Activated T-helper 2 cell treated with anti-CD3 and anti-CD28 coated beads, Interferon-gamma antibody, Interleukin-2, Interleukin-4, amounts not matched to agents 10 μg/mL and 5 μg/mL and 100 μg/mL, durations not matched to agents 14 hours and 24 hours and 36 hours (primary cell): ENCODE data around the gene FOXO1. TPM values are rescaled to one million over a fixed set of nuclear protein-coding genes. Genes with fewer than 3 reads are reported as not detected.

Source experiments
- DNase-seq: peaks from one replicate; pipeline ENCODE4 v3.0.0; 2021; ENCODE audit warnings: low spot score
- H3K27ac Mint-ChIP-seq: one replicate; pipeline ENCODE4 v1.8.0; 2021; ENCODE audit warnings: mixed read lengths
- H3K27me3 Mint-ChIP-seq: one replicate; pipeline ENCODE4 v1.8.0; 2021; ENCODE audit warnings: low read depth, mixed read lengths
- H3K36me3 Mint-ChIP-seq: one replicate; pipeline ENCODE4 v1.8.0; 2021; ENCODE audit warnings: low read depth, mixed read lengths
- H3K4me1 Mint-ChIP-seq: one replicate; pipeline ENCODE4 v1.8.0; 2021; ENCODE audit warnings: low read depth, mixed read lengths
- H3K4me3 Mint-ChIP-seq: one replicate; pipeline ENCODE4 v1.8.0; 2021; ENCODE audit warnings: low read depth, mild to moderate bottlenecking, moderate library complexity, mixed read lengths
- H3K9me3 Mint-ChIP-seq: one replicate; pipeline ENCODE4 v1.8.0; 2021; ENCODE audit warnings: mixed read lengths
- intact Hi-C: fragments of 100-400 bp; cut with micrococcal nuclease; formaldehyde crosslinking; loops from one replicate; pipeline ENCODE4 v1.15.1; 2023
- total RNA-seq: library from RNA; stranded (reverse); gene quantifications from 2 replicates; pipeline ENCODE4 v1.2.3, GENCODE V29; 2022

The FOXO1 gene
- total RNA-seq, 1 donor from 2014 or later: 38.3 TPM

DNA sequence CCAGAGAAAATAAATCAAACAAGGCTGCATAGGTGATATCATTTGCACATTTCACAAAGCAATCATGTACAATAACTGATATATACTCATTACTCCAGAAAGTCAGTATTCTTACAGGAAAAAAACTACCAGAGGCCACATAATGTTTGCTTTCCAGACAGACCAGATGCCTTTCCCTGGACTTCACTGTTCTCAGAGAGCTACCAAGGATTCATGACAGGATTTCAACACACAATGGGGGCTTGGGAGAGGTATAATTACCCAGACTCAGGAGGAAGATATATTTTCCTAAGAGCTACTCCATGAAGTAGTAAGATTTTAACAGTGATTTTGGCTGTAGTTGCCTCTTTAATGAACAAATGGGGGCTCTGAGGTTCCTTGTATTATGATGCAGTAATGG lies 110.0 kb downstream of the FOXO1 start:
- H3K4me1 Mint-ChIP-seq: peaks cover 7% of the 10 kb centered on the region
- H3K36me3 Mint-ChIP-seq: peaks cover 60% of the 10 kb centered on the region
- no peaks in the 10 kb centered on the region for H3K27me3 Mint-ChIP-seq
- no peak overlapping the region for H3K4me3 Mint-ChIP-seq
- H3K27ac Mint-ChIP-seq: no peak overlapping the region
- no peak for DNase-seq
- H3K9me3 Mint-ChIP-seq: no peaks in the 10 kb centered on the region
- intact Hi-C loops: no loop called here

DNA sequence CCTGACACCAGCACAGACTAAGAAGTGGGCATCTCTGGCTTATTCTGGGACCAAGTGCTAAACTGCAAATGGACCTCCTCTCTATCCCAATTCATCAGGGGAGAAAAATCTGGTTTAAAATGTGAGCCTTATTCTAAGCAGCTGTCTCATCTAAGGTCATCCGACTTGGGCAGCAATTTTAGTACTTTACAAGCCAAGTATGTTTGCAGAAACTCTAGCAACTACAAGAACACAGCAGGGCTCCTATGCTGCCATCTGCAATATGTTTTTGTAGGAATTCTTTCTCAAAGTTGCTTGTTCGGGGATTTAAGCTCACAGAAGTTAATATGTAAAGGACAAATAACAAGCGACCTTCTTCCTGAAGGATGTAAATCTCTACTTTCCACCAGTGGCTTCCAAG lies 113.1 kb downstream of the FOXO1 start:
- intact Hi-C loops: no loop called here
- Mint-ChIP-seq H3K9me3 (no peaks in the 10 kb centered on the region), H3K27me3 (no peaks in the 10 kb centered on the region), H3K36me3 (peaks cover 30% of the 10 kb centered on the region), H3K4me3 (no peak overlapping the region), H3K27ac (no peak overlapping the region), H3K4me1 (peaks cover 5% of the 10 kb centered on the region)
- no peak for DNase-seq

DNA sequence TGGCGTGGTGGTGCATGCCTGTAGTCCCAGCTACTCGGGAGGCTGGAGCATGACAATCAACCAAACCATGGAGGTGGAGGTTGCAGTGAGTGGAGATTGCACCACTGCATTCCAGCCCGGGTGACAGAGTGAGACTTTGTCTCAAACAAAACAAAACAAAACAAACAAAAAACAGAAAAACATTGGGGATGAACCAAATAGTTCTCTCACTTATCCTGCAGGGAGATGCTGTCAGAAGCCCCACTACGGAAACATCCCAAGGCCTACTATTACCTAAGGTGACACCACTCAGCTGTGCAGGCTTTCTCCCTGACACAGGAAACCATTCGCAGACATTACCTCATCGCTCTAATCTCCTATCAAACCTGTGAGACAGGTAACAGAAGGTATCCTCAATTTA lies 113.5 kb downstream of the FOXO1 start:
- Mint-ChIP-seq H3K9me3 (no peaks in the 10 kb centered on the region), H3K36me3 (peaks cover 27% of the 10 kb centered on the region), H3K27ac (no peak overlapping the region), H3K27me3 (no peaks in the 10 kb centered on the region), H3K4me3 (no peak overlapping the region), H3K4me1 (peaks cover 5% of the 10 kb centered on the region)
- DNase-seq: no peak
- intact Hi-C loops: no loop called here

DNA sequence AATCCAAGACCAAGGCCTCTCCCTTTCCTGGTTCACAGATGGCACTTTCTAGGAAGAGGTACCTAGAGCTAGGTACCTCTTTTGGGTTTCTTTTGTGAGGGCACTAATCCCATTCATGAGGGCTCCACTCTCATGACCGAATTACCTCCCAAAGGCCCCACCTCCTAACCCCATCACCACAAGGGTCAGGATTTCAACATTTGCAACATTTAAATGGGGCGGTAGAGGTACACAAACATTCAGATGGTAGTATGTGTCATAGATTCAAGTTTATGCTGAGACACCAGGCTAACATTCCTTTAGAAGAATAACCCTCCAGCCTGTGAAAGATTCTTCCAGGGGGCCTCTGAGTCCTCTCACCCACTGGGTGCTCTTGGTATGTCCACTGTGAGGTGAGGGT lies 116.3 kb downstream of the FOXO1 start:
- DNase-seq: no peak
- H3K36me3 Mint-ChIP-seq: peaks cover 3% of the 10 kb centered on the region
- H3K4me1 Mint-ChIP-seq: peaks cover 5% of the 10 kb centered on the region
- H3K9me3 Mint-ChIP-seq: no peaks in the 10 kb centered on the region
- intact Hi-C loops: no loop called here
- H3K27me3 Mint-ChIP-seq: no peaks in the 10 kb centered on the region
- H3K4me3 Mint-ChIP-seq: no peak overlapping the region
- H3K27ac Mint-ChIP-seq: no peak overlapping the region

DNA sequence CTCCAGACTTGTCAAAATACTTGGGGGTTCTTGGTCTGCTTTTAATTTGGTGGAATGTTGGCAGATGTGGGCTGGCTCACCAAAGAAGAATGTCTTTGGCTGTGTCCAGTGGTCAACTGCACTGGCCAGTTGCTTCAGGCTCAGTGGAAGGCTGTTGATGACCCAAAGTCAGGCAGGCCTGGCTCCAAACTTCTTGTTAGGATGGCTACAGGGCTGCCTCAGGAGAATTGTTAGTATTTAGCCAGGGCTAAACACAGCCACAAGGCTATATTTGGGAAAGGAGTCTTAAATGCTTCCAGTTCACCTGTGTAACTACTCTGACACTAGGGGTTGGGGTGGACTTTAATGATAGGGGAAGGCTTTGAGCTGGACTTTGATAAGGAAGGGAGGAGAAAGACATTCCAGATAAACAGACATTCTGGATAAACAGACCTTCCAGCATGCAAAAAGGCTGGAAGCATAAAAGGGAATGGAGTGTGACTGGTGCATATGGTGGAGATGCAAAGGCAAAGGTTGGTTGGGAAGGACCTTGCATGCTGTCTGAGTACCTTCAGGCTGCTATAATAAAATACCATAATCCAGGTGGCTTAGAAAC lies 116.8 kb downstream of the FOXO1 start:
- H3K27ac Mint-ChIP-seq: no peak overlapping the region
- intact Hi-C loops: no loop called here
- H3K4me3 Mint-ChIP-seq: no peak overlapping the region
- no peak for DNase-seq
- H3K36me3 Mint-ChIP-seq: no peaks in the 10 kb centered on the region
- peaks cover 5% of the 10 kb centered on the region for H3K4me1 Mint-ChIP-seq
- H3K27me3 Mint-ChIP-seq: no peaks in the 10 kb centered on the region
- no peaks in the 10 kb centered on the region for H3K9me3 Mint-ChIP-seq

DNA sequence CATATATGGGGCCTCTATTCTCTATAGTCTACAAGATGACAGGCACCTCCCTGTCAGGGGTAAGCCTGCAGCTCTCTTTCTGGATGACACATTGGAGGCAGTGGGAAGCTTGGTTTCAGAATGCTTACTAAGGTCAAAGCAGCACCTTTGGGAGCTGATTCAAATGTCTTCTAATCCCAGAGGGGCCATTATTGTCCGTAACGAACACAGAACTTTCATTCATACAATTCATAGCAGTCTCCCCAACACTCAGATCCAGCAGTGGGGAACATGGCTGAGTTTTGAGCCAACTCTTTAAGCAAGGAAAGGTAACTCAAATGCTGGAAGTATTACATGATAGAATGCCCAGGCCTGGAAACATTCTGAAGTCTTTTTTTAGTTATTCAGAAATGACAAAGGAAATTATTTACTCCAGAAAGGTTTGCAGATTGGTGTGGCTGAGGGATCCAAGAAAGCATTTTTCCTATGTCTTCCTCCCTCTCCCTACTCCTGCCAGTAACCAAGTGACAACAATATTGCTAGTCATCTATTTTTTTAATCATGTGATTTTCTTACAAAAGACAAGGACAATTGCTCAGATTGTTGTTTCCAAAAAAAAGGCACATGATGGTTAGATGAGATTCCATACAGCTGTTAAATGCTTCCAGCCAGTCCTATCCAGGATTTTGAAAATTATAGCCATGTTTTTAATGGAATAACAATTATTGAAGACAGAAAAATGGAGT lies 118.7 kb downstream of the FOXO1 start:
- Mint-ChIP-seq H3K4me3 (no peak overlapping the region), H3K4me1 (peaks cover 5% of the 10 kb centered on the region), H3K36me3 (no peaks in the 10 kb centered on the region), H3K27me3 (no peaks in the 10 kb centered on the region), H3K9me3 (no peaks in the 10 kb centered on the region), H3K27ac (no peak overlapping the region)
- DNase-seq: no peak
- intact Hi-C loops: no loop called here

DNA sequence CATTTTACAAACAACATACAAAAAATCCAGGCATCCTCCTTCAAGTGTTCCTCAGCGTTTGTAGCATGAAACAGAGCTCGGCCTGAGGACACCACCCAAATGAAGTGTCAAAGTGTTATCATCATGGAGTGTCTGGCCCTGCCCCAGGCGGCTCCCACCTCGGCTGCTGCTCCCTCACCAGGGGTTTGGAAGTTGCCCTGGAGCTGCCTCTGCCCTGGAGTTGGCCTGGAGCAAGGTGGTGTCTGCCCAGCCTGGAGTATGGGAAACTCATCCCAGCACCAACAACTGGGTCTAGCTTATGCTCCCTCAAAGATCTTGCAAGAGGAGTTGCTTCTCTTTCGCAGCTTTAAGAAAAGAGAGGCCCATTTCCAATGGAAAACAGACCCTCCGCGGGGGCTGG lies 120.4 kb downstream of the FOXO1 start:
- no peak overlapping the region for H3K27ac Mint-ChIP-seq

DNA sequence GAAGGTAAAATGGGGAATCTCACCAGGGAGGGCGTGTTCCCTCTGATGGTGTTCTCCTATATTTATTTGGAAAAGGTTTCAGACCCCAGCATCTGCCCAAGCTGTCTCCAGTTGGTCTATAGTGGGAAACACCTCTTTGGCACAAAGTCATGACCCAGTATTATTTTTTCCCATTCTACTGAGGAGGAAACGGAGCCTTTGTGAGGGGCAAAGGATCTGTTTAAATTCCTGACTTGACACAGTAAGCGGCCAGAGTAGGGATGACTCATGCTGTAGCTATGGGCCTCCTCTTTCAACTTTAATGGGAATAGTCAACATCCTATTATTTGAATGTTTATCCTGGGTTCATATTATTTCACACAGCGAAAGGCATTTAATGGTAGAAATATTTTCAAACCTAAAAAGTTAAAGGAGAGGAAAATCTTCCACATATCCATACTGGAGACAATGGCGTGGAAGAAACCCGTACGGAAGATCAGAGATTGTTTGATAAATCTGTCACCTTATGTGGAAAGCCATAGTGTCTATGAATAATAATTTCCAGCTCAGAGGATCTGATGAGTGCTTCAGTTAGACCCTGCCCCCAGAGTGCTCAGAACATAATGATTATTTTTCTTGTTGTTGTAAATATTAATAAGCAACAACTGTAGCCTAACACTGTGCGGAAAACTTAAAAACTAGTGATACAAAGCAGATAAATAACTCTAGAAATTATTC lies 126.0 kb downstream of the FOXO1 start:
- intact Hi-C loops: no loop called here

More for the DNA sequence above, 120.4 kb downstream of the FOXO1 start:
- DNase-seq: no peak
- Mint-ChIP-seq H3K4me1 (peaks cover 5% of the 10 kb centered on the region), H3K9me3 (no peaks in the 10 kb centered on the region), H3K36me3 (no peaks in the 10 kb centered on the region), H3K27me3 (no peaks in the 10 kb centered on the region), H3K4me3 (no peak overlapping the region)
- intact Hi-C loops: no loop called here

DNA sequence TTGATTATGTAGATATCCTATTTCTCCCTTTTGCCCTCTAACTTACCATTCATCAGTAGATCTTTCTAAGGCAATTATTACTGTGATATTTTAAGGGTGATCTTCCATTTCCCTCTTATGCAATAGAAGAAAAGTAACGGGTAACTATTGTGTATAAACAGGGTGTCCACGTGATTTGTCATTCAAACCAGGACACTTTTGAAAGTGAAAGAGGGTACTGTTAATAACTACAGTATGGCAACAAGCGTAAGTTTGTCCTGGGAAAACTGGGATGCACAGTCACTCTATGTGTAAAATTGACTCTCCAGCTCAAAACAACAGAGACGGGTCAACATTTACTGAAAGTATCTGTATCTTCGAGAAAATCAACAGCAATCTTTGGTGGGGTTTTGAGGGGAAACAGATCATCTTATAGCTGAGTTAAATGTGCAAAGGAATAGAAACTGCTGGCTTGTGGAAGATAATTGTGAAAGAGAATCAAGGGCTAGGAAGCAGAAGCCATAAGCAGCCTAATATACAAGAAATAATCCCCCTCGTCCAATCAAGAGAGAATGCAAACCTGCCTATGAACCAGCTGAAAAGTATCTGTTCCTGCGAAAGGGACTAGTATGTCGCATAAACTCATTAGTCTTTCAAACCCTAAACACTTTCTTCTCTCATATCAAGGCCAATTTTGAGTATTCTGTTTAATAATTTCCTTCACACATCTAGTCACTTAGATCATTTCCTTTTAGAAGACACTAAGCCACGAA lies 126.7 kb downstream of the FOXO1 start:
- Mint-ChIP-seq H3K27ac (no peak overlapping the region), H3K36me3 (no peaks in the 10 kb centered on the region), H3K27me3 (no peaks in the 10 kb centered on the region), H3K4me3 (no peak overlapping the region), H3K9me3 (no peaks in the 10 kb centered on the region), H3K4me1 (peaks cover 1% of the 10 kb centered on the region)
- intact Hi-C loops: no loop called here
- DNase-seq: no peak

More for the DNA sequence above, 126.0 kb downstream of the FOXO1 start:
- no peak for DNase-seq
- Mint-ChIP-seq H3K36me3 (no peaks in the 10 kb centered on the region), H3K4me1 (peaks cover 1% of the 10 kb centered on the region), H3K4me3 (no peak overlapping the region), H3K27me3 (no peaks in the 10 kb centered on the region), H3K9me3 (no peaks in the 10 kb centered on the region), H3K27ac (no peak overlapping the region)

DNA sequence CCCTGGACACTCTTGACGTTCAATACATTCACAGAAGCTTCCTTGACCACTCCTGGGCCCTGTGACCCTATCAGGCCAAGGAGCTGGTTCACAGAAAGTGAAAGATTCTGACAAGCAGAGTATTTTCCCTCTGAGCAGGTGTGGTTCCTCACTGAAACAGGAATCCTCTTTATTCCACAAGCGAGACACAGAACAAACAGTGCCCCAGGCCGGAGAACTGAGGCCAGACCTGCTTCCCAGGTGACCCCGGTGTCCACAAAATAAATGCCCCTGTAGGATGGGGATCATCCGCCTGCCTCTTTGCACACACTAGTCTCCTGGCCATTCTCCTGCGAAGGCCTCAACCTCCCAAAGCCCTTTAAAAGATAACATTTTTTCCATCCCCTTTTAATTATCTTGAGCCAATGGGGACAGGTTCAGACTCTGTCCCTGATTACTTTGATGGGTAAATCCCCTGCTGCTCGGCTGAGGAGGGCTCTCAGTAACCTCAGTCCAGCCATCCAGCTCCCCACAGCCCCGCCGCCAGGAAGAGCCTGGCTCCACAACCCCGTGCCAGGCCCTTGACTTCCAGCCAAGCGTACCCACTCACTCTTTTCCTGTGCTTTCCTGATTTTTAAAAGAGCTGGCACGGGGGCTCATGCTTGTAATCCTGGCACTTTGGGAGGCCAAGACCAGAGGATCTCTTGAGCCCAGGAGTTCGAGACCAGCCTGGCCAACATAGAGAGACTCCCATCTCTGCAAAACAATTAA lies 129.1 kb downstream of the FOXO1 start:
- Mint-ChIP-seq H3K9me3 (no peaks in the 10 kb centered on the region), H3K27ac (no peak overlapping the region), H3K36me3 (no peaks in the 10 kb centered on the region), H3K4me3 (no peak overlapping the region), H3K27me3 (no peaks in the 10 kb centered on the region), H3K4me1 (peaks cover 2% of the 10 kb centered on the region)
- no peak for DNase-seq
- intact Hi-C loops: no loop called here

DNA sequence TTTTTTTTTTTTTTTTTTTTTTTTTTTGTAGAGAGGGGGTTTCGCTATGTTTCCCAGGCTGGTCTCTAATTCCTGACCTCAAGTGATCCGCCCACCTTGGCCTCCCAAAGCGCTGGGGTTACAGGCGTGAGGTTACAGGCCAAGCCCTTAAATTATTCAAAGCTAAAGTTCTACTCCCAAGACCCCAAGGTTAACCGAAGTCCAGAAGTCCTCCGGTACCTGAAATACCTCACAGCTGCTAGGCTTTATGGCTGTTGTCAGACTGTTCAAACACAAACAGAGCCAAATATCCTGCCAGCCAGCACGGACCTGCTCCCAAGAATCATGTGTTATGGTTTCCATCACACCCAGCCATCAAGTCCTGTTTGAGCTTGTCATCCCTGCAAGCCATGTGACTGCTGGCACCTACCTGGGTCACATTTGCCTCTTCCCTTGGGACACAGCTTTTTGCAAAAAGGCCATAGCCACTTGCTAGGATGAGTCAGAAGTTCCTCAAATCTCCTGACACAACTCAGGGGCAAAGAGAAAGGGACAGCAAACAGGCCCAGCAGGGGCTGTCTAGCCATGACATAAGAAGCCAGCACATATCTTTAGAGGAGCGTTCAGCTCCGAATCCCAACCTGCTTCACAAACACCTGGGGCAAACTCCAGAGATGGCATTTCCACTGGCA lies 129.9 kb downstream of the FOXO1 start:
- Mint-ChIP-seq H3K9me3 (no peaks in the 10 kb centered on the region), H3K4me1 (peaks cover 4% of the 10 kb centered on the region), H3K27ac (no peak overlapping the region), H3K4me3 (no peak overlapping the region), H3K36me3 (no peaks in the 10 kb centered on the region), H3K27me3 (no peaks in the 10 kb centered on the region)
- intact Hi-C loops: no loop called here
- DNase-seq: no peak

DNA sequence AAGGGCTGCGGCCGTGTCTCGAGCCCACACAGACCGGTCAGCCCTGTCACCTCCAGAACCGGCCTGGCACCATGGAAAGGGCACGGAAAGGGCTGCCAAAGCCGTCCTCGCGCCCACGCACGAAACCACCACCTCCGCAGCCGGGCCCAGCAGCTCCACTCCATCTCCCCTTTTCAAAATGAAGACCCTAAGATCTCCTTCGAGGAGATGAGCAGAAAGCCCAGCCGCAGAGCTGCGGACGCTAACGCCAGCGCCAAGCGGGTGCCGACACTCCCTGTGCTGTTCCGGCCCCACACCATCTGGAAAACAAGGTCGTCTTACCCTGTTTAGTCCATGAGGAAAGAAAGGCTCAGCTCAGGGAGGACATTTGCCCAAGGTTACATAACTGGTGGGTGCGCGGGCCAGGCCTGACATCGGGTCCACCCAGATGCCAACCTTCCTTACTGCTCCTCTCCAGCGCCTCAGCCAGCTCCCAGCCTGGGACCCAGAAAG lies 131.1 kb downstream of the FOXO1 start:
- Mint-ChIP-seq H3K9me3 (no peaks in the 10 kb centered on the region), H3K36me3 (no peaks in the 10 kb centered on the region), H3K27me3 (no peaks in the 10 kb centered on the region), H3K4me3 (no peak overlapping the region), H3K27ac (no peak overlapping the region), H3K4me1 (peaks cover 11% of the 10 kb centered on the region)
- intact Hi-C loops: no loop called here
- no peak for DNase-seq
